Measurements from ENCODE around the gene NMT2. TPM values are rescaled to one million over a fixed set of nuclear protein-coding genes. Genes with fewer than 3 reads are reported as not detected.

NMT2 gene
- total RNA-seq, 4 donors from 2014 or later = 15.7 to 19.4 (median 18.4) TPM

DNA sequence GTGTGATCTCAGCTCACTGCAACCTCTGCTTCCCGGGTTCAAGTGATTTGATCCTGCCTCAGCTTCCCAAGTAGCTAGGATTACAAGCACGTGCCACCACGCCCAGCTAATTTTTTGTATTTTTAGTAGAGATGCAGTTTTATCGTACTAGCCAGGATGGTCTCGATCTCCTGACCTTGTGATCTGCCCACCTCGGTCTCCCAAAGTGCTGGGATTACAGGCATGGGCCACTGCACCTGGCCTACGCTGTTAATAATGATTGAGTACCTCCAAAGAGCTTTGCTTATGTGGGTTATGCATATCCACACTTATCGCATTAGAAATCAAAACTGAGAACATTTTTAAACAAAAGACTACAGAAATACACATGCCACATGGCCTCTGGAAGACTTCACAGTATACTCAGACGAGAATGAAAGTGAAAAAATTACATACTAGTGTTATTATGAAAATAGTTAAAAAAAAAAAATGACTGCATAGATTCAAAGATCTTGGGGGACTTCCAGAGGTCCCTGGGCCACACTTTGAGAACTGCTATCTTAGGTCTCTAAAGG, 45.9 kb downstream of the NMT2 start:
- H3K27me3 ChIP-seq = no peaks in the 10 kb centered on the region
- TF ChIP-seq POLR2AphosphoS5 (IDR thresholded peaks at IDR 0.05) (no peak), EP300 (IDR thresholded peaks at IDR 0.05) (no peak), POLR2A (IDR thresholded peaks at IDR 0.05) (no peak)
- TF ChIP-seq, protein P1, sequence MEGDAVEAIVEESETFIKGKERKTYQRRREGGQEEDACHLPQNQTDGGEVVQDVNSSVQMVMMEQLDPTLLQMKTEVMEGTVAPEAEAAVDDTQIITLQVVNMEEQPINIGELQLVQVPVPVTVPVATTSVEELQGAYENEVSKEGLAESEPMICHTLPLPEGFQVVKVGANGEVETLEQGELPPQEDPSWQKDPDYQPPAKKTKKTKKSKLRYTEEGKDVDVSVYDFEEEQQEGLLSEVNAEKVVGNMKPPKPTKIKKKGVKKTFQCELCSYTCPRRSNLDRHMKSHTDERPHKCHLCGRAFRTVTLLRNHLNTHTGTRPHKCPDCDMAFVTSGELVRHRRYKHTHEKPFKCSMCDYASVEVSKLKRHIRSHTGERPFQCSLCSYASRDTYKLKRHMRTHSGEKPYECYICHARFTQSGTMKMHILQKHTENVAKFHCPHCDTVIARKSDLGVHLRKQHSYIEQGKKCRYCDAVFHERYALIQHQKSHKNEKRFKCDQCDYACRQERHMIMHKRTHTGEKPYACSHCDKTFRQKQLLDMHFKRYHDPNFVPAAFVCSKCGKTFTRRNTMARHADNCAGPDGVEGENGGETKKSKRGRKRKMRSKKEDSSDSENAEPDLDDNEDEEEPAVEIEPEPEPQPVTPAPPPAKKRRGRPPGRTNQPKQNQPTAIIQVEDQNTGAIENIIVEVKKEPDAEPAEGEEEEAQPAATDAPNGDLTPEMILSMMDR (IDR thresholded peaks at IDR 0.05) = no peak
- peaks cover 0 to 85% of the 10 kb centered on the region in 2 donors for H3K36me3 ChIP-seq
- no peaks in the 10 kb centered on the region for H3K4me1 ChIP-seq
- ATAC-seq = no peak
- 89 to 94% methylated on average over 7 to 8 of the region's 9 CpGs for WGBS, 2 donors (ENCODE audit: low coverage in 1 of 2)
- H3K27ac ChIP-seq = no peak overlapping the region
- no peak overlapping the region for H3K4me3 ChIP-seq
- no peaks in the 10 kb centered on the region for H3K9me3 ChIP-seq

DNA sequence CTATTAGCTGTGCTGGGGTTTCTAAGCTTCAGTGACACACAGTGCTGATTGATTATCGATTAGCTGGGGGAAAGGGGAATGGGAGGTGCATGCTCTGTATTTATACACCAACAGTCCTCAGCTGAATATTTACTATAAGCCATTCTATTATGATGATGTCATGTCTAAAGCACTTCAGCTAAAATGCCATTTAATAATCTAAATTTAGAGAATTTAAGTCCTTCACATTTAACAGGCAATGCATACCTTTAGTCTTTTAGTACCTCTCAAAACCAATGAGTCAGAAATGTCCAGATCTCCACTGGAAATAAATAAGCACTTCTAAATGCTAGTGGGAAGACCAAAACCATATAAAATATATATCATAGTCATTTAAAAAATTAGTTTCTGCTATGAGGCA, 46.8 kb downstream of the NMT2 start:
- no peaks in the 10 kb centered on the region for H3K9me3 ChIP-seq
- H3K4me3 ChIP-seq = no peak overlapping the region
- TF ChIP-seq, protein P1 (IDR thresholded peaks at IDR 0.05) = no peak
- no peak for TF ChIP-seq POLR2AphosphoS5 (IDR thresholded peaks at IDR 0.05)
- no peak for TF ChIP-seq EP300 (IDR thresholded peaks at IDR 0.05)
- no peak for TF ChIP-seq POLR2A (IDR thresholded peaks at IDR 0.05)
- H3K4me1 ChIP-seq = no peaks in the 10 kb centered on the region
- no peak for ATAC-seq
- WGBS, 2 donors (ENCODE audit: low coverage in 1 of 2) = 100% methylated on average over 1 of the region's 1 CpG; no CpG with 5 or more reads in 1 of the 2 donors
- H3K27me3 ChIP-seq = no peaks in the 10 kb centered on the region
- peaks cover 0 to 85% of the 10 kb centered on the region in 2 donors for H3K36me3 ChIP-seq
- H3K27ac ChIP-seq = no peak overlapping the region

DNA sequence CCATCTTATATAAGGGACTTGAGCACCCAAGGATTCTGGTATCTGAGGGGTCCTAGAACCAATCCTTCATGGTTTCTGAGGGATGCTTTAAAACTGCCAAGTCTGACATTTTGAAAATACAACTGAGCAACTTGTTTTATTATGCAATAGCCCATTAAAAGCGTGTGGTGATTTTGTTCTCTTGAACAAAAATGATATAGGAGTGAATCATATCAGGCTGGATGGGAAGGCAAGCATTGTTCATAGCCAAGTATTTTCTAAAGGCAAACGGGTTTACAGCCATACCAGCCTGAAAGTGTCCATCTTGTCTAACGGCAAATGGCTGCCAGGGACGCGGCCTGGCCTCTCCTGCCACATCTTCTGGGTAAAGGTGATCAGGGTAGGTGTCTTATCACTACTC, 48.0 kb downstream of the NMT2 start:
- H3K4me1 ChIP-seq = no peaks in the 10 kb centered on the region
- H3K27ac ChIP-seq = no peak overlapping the region
- TF ChIP-seq EP300 (IDR thresholded peaks at IDR 0.05) = no peak
- TF ChIP-seq POLR2AphosphoS5 (IDR thresholded peaks at IDR 0.05) = no peak
- TF ChIP-seq POLR2A (IDR thresholded peaks at IDR 0.05) = no peak
- TF ChIP-seq, protein P1 (IDR thresholded peaks at IDR 0.05) = no peak
- ATAC-seq = no peak
- no peak overlapping the region for H3K4me3 ChIP-seq
- no peaks in the 10 kb centered on the region for H3K27me3 ChIP-seq
- H3K9me3 ChIP-seq = no peaks in the 10 kb centered on the region
- WGBS, 2 donors (ENCODE audit: low coverage in 1 of 2) = 88 to 100% methylated on average over 1 to 3 of the region's 5 CpGs
- H3K36me3 ChIP-seq = peaks cover 0 to 85% of the 10 kb centered on the region in 2 donors

DNA sequence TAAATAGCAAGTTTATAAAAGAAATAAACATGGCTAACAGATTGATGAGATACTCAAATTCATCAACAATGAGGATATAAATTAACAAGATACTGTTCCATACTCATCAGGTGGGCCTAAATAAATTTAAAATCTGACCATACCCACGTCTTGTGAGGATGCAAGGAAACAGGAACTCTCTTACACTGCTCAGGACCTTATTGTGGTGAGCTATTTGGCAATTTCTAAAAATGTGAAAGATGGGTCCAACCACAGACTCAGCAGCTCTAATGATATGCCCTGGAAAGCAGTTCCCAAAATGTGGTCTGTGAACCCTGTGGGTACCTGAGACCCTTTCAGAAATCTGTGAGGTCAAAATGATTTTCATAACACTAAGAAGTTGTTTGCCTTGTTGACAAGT, 49.9 kb downstream of the NMT2 start:
- H3K27ac ChIP-seq = no peak overlapping the region
- 63% methylated on average over 1 of the region's 1 CpG; no CpG with 5 or more reads in 1 of the 2 donors for WGBS, 2 donors (ENCODE audit: low coverage in 1 of 2)
- ATAC-seq = no peak
- H3K9me3 ChIP-seq = no peaks in the 10 kb centered on the region
- TF ChIP-seq, protein P1 (IDR thresholded peaks at IDR 0.05) = no peak
- TF ChIP-seq POLR2AphosphoS5 (IDR thresholded peaks at IDR 0.05) (no peak), POLR2A (IDR thresholded peaks at IDR 0.05) (no peak), EP300 (IDR thresholded peaks at IDR 0.05) (no peak)
- no peak overlapping the region for H3K4me3 ChIP-seq
- H3K36me3 ChIP-seq = peaks cover 0 to 81% of the 10 kb centered on the region in 2 donors
- no peaks in the 10 kb centered on the region for H3K4me1 ChIP-seq
- no peaks in the 10 kb centered on the region for H3K27me3 ChIP-seq

DNA sequence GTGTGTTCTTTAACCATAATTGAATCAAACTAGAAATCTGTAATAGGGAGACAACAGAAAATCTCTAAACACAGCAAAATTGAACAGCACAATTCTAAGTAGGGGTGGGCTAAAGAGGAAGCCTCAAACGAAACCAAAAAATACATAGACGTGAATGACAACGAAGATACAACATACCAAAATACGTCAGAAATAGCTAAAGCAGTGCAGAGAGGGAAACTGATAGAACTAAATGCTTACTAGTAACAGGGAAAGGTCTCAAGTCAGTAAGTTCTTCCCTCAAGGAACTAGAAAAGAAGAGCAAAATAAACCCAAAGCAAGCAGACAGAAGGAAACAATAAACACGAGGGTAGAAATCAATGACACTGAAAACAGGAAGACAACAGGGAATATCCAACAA, 52.3 kb downstream of the NMT2 start:
- ATAC-seq = no peak
- no peaks in the 10 kb centered on the region for H3K27me3 ChIP-seq
- no peak overlapping the region for H3K27ac ChIP-seq
- 88 to 94% methylated on average over 4 to 5 of the region's 5 CpGs for WGBS, 2 donors (ENCODE audit: low coverage in 1 of 2)
- H3K36me3 ChIP-seq = peaks cover 0 to 91% of the 10 kb centered on the region in 2 donors
- H3K9me3 ChIP-seq = no peaks in the 10 kb centered on the region
- no peak overlapping the region for H3K4me3 ChIP-seq
- TF ChIP-seq, protein P1 (IDR thresholded peaks at IDR 0.05) = no peak
- TF ChIP-seq POLR2AphosphoS5 (IDR thresholded peaks at IDR 0.05) (no peak), EP300 (IDR thresholded peaks at IDR 0.05) (no peak), POLR2A (IDR thresholded peaks at IDR 0.05) (no peak)
- H3K4me1 ChIP-seq = no peaks in the 10 kb centered on the region
